Cardiac muscle cell (in vitro differentiated cells and primary cell): ENCODE data around the gene FDXR. TPM values are rescaled to one million over a fixed set of nuclear protein-coding genes. Genes with fewer than 3 reads are reported as not detected.

Experiments used
- DNase-seq, 2 donors: peaks; one replicate each; pipeline versions ENCODE4 v3.0.0 to v3.0.0-alpha.2; 2010 to 2017; ENCODE audit warnings: low read depth in 1 of 2, low spot score in 1 of 2
- H3K27ac ChIP-seq: fragments of 200-600 bp; sonication (generic); 2 replicates; pipeline ENCODE4 v1.5.1; 2016
- H3K27me3 ChIP-seq: fragments of 200-600 bp; sonication (generic); 2 replicates; pipeline ENCODE4 v1.6.0; 2016; ENCODE audit warnings: control low read depth
- H3K36me3 ChIP-seq: fragments of 200-600 bp; sonication (generic); 2 replicates; pipeline ENCODE4 v1.5.1; 2016; ENCODE audit warnings: control low read depth
- H3K4me1 ChIP-seq: fragments of 200-600 bp; sonication (generic); 2 replicates; pipeline ENCODE4 v1.8.1; 2017; ENCODE audit warnings: low read depth, mild to moderate bottlenecking, mixed run types
- H3K4me3 ChIP-seq: fragments of 200-600 bp; sonication (generic); 2 replicates; pipeline ENCODE4 v1.5.1; 2016; ENCODE audit warnings: mild to moderate bottlenecking
- H3K9me3 ChIP-seq: fragments of 200-600 bp; sonication (generic); 2 replicates; pipeline ENCODE4 v1.5.1; 2017; ENCODE audit warnings: low read depth, mild to moderate bottlenecking, control low read depth
- CTCF ChIP-seq: IDR thresholded peaks from 2 replicates; pipeline ENCODE4 v1.5.1; 2012; ENCODE audit warnings: low read depth, mild to moderate bottlenecking, low read length
- polyA plus RNA-seq: library from polyadenylated mRNA; unstranded; fragments of >200 nt; fragmentation: Nextera tagmentation; extraction: Ambion mirVana; gene quantifications from 2 replicates; pipeline ENCODE4 v1.2.1, GENCODE V29; 2016
- total RNA-seq: library from RNA; depleted of rRNA; stranded (reverse); fragments of >200 nt; gene quantifications from 2 replicates; pipeline ENCODE4 v1.2.3, GENCODE V29; 2016

The FDXR gene
- total and polyA plus RNA-seq, 2 experiments from 2014 or later = 44.6 to 49.9 TPM

- no peak overlapping the region for H3K27ac ChIP-seq
- no peak for TF ChIP-seq CTCF
- H3K36me3 ChIP-seq = no peaks in the 10 kb centered on the region
- H3K4me1 ChIP-seq = peaks cover 3% of the 10 kb centered on the region
- no peaks in the 10 kb centered on the region for H3K9me3 ChIP-seq
- DNase-seq = no peak
- H3K27me3 ChIP-seq = no peaks in the 10 kb centered on the region
- no peak overlapping the region for H3K4me3 ChIP-seq
Measured at GRCh38 chr17:74827800-74828199, 45.0 kb downstream of the FDXR start.

- peak in 1 of 2 donors; percentile 32 for DNase-seq
- Histone ChIP-seq H3K4me1 (peaks cover 3% of the 10 kb centered on the region), H3K4me3 (no peak overlapping the region), H3K36me3 (no peaks in the 10 kb centered on the region), H3K27me3 (no peaks in the 10 kb centered on the region), H3K9me3 (no peaks in the 10 kb centered on the region), H3K27ac (no peak overlapping the region)
- no peak for TF ChIP-seq CTCF
Measured at GRCh38 chr17:74825952-74826719, 46.7 kb downstream of the FDXR start.

- Histone ChIP-seq H3K36me3 (no peaks in the 10 kb centered on the region), H3K27ac (no peak overlapping the region), H3K4me3 (no peak overlapping the region), H3K9me3 (no peaks in the 10 kb centered on the region), H3K4me1 (peaks cover 12% of the 10 kb centered on the region), H3K27me3 (no peaks in the 10 kb centered on the region)
- TF ChIP-seq CTCF = no peak
- DNase-seq = no peak
Measured at GRCh38 chr17:74824961-74825627, 47.7 kb downstream of the FDXR start.

- Histone ChIP-seq H3K36me3 (no peaks in the 10 kb centered on the region), H3K27ac (no peak overlapping the region), H3K27me3 (no peaks in the 10 kb centered on the region), H3K4me3 (no peak overlapping the region), H3K4me1 (peaks cover 20% of the 10 kb centered on the region), H3K9me3 (no peaks in the 10 kb centered on the region)
- no peak for TF ChIP-seq CTCF
- DNase-seq = no peak
Measured at GRCh38 chr17:74822939-74823367, 49.8 kb downstream of the FDXR start.

GRCh38 chr17:74822335-74822938 is 50.4 kb downstream of the FDXR start:
- Histone ChIP-seq H3K36me3 (no peaks in the 10 kb centered on the region), H3K27me3 (no peaks in the 10 kb centered on the region), H3K4me1 (peaks cover 25% of the 10 kb centered on the region), H3K9me3 (no peaks in the 10 kb centered on the region), H3K4me3 (no peak overlapping the region), H3K27ac (no peak overlapping the region)
- DNase-seq = no peak
- TF ChIP-seq CTCF = no peak
